Femur (tissue), 1 donor: ENCODE measurements around the gene ESPL1.
"Not testable (repeated sequence)": the region's sequence is repeated elsewhere in the genome, so short reads cannot be mapped to it uniquely, and the experiment has no call there.

Experiments
- DNase-seq: peaks from one replicate; pipeline ENCODE4 v3.0.0-alpha.2; 2017

Gene ESPL1

DNA sequence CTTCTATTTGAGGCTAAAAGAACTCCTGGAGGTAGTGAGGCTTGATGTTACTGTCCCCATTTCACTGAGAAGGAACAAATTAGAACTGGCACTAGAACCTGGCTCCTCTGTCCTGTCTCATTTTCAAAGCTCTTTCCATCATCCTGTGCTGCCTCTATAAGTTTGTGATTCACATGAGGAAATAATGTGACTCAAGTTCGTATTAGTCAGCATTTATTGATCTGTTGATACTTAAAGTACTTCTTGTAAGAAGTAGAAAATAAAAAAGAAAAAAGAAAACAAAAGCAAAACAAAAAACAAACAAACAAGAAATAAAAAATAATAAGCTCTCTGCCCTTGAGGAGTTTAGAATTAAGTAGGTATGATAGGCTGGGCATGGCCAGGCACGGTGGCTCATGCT, 2.3 kb upstream of the ESPL1 start:
- no peak for DNase-seq

DNA sequence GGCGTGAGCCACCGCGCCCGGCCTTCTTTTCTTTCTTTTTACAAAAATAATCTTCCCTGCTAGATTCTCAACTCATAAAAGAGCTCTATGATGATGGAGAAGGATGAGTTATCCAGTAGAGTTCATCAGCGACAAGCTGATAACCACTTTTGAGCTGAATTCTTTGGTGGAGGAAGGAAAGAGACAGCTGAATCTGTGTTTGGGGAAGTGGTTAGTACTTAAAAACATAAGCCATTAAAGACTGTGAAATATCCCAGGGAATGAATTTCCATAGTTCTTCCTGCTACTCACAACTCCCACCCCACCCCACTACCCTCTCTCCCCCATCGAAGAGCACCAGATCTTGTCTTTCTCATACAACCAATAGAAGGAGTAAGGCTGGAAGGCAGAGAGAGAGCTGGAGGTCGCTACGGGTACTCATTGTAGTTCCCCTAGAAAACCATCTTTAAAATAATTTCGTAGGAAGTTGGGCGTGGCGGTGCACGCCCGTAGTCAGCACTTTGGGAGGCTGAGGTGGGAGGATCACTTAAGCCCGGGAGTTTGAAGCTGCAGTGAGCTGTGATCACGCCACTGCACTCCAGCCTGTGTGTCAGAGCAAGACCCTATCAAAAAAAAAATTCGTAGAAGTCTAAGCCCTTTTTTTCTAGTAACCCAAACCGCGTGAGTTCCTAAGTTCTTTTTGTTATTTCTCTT, 647 bp upstream of the ESPL1 start:
- no peak for DNase-seq

DNA sequence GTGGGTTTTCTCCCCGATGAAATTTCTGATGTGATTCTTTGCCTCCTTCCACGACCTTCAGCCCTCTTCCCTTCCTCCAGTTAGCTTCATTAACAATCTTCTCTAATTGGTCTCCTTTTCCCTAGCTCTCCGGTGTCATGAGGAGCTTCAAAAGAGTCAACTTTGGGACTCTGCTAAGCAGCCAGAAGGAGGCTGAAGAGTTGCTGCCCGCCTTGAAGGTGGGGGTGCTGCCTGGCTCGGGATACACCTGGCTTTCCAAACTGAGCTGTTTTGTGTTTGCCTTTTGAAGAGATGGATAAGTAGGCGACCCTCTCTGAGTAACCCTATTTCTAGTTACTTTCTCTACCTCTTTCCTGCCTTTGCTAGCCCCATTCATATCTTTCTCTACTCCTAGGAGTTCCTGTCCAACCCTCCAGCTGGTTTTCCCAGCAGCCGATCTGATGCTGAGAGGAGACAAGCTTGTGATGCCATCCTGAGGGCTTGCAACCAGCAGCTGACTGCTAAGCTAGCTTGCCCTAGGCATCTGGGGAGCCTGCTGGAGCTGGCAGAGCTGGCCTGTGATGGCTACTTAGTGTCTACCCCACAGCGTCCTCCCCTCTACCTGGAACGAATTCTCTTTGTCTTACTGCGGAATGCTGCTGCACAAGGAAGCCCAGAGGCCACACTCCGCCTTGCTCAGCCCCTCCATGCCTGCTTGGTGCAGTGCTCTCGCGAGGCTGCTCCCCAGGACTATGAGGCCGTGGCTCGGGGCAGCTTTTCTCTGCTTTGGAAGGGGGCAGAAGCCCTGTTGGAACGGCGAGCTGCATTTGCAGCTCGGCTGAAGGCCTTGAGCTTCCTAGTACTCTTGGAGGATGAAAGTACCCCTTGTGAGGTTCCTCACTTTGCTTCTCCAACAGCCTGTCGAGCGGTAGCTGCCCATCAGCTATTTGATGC, 797 bp downstream of the ESPL1 start:
- DNase-seq: no peak

DNA sequence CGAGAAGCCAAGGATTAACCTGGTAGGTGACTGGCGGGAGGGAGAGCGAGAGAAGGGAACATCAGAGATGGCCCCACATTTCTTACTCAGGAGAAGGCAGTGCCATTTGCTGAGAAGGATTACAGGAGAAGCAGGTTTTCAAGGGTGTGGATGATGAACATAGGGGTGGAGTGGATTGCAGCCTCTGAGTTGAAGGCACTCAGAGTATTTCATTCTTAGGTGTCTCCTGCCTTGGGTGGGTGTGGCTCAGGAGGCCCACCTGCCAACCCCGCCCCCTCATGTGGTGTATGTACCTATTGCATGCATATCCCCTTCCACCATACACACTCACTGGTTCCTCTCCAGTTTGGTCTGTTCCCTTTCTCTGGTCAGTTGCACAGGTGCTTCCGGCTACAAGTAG, 6.3 kb downstream of the ESPL1 start:
- no peak for DNase-seq

DNA sequence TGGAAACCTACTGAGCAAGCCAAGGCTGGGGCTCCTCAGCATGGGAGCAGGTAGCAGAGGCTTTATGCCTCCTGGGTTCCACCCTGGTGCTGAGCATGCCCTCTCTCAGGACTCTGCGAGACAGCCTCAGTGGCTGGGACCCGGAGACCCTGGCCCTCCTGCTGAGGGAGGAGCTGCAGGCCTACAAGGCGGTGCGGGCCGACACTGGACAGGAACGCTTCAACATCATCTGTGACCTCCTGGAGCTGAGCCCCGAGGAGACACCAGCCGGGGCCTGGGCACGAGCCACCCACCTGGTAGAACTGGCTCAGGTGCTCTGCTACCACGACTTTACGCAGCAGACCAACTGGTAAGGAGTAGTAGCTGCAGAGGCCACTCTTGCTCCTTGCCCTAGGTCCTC, 8.4 kb downstream of the ESPL1 start:
- DNase-seq: no peak

DNA sequence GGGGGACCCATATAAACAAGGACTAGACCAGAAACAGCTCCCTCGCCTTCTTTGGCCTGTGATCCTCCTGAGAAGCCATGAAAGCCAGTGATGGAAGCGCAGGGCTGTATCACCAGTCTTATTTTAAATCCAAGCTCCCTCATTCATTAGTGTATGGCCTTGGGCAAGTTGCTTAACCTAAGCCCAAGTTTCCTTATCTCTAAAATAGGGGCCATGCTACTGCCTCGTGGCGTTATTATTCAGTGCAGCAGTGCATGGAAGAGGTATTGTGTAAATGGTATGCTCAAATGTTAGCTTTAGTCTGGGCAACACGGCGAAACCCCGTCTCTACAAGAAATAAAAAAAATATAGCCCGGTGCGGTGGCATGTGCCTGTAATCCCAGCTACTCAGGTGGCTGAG, 9.9 kb downstream of the ESPL1 start:
- DNase-seq: no peak

DNA sequence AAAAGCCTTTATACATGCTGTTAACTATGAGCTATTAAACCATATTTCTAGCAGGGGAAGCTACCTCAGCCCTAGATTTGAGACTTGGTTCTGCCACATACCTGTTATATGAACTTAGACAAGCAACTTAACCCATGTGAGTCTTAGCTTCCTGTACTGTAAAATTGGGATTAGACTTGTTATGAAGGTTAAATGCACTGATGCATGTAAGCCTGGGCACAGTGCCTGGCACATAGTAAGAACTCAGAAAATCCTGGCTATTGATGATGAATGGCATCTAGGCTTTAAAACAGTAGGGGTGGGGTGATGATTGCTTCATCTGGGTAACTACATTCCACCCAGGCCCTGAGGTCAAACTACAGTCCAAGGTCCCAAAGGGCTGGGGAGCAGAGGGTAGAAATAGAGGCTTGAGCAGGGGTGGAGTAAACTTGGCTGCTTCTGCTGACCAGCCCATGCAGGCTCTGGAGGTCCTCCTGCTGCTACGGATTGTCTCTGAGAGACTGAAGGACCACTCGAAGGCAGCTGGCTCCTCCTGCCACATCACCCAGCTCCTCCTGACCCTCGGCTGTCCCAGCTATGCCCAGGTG, 11.3 kb downstream of the ESPL1 start:
- DNase-seq: no peak

DNA sequence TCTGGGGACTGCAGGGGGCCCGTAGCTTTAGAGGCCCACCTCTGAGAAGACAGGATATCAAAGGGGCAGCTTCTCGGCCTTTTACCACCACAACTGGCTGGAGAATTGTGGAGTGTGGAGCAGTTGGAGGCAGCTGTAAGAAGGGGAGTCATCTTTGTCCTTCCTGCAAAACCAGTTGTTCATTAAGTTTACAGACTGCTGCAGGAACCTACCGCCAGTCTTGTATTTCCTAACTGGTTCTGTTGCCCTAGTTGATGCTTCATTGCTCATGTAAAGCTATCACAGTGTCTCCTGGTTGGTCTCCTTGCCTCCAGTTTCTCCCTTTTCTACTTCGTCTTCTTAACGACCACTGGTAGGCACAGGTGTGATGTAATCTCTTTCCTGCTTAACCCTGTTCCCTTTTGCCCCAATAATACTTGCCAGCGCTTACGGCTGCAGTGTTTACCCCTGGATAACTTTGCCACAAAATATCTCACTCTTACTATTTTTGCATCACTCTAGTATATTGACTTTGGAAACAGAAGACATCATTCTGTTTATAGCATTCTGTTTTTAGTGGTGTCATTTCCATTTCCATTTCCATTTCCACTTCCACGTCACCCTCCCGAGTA, 11.9 kb downstream of the ESPL1 start:
- no peak for DNase-seq

DNA sequence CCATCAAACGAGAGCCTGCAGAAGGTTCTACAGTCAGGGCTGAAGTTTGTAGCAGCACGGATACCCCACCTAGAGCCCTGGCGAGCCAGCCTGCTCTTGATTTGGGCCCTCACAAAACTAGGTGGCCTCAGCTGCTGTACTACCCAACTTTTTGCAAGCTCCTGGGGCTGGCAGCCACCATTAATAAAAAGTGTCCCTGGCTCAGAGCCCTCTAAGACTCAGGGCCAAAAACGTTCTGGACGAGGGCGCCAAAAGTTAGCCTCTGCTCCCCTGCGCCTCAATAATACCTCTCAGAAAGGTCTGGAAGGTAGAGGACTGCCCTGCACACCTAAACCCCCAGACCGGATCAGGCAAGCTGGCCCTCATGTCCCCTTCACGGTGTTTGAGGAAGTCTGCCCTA, 18.3 kb downstream of the ESPL1 start:
- no peak for DNase-seq

DNA sequence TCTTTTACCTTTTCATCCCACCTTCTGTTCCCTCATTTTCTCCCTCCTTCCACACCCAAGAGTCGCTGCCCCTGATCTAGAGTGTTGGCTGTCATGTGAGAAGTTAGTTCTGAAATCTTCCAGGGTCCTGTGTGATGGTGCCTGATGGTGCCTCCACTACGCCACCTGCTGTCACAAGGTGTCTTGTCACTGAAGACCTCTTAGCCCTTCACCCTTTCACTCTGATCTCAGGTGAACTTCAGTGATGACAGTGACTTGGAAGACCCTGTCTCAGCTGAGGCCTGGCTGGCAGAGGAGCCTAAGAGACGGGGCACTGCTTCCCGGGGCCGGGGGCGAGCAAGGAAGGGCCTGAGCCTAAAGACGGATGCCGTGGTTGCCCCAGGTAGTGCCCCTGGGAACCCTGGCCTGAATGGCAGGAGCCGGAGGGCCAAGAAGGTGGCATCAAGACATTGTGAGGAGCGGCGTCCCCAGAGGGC, 19.7 kb downstream of the ESPL1 start:
- DNase-seq: peak; percentile 61

DNA sequence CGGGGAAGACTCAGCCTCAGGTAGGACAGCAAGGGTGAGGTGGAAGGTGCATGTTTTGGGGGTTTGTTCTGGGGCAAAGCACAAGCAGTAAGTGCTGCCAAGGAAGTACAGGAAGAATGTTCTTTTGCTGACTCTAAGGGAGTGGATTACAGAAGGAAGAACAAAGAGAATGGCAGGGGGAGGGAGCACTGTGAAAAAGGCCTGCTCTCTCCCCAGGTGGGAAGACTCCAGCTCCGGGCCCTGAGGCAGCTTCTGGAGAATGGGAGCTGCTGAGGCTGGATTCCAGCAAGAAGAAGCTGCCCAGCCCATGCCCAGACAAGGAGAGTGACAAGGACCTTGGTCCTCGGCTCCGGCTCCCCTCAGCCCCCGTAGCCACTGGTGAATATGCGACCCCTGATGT, 20.2 kb downstream of the ESPL1 start:
- no peak for DNase-seq

DNA sequence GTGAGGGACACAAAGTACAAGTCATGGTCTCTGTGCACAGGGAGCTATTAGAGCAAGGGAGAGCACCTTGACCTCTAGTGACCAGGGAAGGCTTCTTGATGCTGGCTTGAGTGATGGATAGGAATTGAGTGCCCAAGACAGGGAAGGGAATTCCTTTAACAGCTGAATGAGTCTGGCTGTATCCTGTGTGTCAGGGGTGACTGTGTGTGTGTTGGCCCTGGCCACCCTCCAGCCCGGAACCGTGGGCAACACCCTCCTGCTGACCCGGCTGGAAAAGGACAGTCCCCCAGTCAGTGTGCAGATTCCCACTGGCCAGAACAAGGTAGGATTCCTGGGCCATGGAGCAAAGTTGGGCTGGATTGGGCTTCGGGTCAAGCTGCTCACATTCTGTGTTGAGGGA, 21.8 kb downstream of the ESPL1 start:
- no peak for DNase-seq

DNA sequence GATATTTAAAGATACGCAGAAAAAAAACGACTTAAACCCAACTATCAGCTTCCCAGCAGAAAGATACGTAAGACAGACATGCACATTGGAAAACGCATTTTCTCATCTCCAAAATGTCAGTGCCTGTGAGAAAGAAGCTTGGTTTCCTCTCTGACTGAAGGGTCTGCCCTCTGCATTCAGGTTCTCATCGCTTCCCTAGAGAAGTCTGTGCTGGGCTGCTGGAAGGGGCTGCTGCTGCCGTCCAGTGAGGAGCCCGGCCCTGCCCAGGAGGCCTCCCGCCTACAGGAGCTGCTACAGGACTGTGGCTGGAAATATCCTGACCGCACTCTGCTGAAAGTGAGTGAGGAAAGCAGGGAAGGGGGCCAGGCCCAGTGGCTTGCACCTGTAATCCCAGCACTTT, 22.6 kb downstream of the ESPL1 start:
- no peak for DNase-seq

DNA sequence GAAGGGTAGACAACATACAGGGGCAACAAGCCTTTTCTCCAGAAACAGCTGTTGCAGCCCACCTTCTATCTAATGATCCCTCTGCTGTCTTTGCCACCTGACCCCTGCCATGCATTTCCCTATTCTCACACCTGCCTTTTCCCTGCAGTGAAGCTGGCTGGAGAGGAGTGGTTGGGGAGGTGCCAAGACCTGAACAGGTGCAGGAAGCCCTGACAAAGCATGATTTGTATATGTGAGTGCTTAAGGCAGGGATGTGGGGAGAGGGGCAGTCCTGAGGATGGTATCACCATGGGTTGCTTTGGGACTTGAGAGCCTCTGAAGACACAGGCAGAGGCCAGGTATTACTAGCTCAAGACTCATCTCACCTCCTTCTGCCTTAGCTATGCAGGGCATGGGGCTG, 24.3 kb downstream of the ESPL1 start:
- no peak for DNase-seq

DNA sequence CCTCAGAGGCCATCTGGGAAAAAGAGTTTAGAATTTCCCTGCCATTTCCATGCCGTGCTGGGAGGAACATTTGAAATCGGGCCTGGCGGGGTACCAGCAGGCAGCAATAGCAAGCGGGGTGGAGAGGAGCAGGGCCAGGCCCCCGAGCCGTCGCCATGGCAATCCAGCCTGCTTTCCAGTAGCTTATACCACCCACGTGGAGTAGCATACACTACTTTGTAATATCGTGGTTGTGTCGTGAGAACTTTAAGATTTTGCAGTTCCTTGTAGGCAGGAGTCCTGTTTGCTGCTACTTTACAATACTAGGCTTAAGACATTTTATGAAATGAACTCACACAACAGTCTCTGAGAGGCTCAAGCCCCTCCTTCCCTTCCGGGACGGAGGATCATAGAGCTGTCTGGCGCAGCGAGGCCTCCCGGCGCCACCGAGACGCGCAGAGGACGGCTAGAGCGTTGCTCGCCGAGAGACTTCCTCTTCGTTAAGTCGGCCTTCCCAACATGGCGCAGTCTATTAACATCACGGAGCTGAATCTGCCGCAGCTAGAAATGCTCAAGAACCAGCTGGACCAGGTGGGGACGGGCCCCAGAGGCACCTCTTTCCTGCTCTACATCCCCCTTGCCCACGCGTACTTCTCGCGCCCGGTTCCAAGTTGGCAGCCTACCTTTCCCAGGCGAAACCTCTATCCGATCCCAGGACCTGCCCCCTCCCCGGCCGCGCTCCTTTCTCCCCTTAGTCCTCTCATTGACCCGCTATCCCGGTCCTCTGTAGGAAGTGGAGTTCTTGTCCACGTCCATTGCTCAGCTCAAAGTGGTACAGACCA, 27.2 kb downstream of the ESPL1 start, which contains the start of gene PFDN5:
PFDN5 (plus strand) TSS at position 473 of the 821 bp plus-strand sequence; CDS start at position 499, 26 bp downstream.
- peak; percentile 96 for DNase-seq

DNA sequence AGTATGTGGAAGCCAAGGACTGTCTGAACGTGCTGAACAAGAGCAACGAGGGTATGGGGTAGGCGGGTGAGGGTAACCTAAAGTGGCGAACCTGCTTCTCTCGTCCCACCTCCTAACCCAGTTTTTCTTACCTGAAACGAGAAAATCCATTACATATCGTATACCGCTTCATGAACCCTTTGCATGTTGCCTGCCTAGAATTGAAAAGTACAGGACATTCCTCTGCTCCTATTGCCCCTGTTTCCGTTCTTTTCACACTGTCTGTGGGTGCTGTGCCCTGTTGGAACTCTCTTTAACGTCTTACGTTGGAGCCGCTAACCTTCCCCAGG, 27.8 kb downstream of the ESPL1 start:
- no peak for DNase-seq

DNA sequence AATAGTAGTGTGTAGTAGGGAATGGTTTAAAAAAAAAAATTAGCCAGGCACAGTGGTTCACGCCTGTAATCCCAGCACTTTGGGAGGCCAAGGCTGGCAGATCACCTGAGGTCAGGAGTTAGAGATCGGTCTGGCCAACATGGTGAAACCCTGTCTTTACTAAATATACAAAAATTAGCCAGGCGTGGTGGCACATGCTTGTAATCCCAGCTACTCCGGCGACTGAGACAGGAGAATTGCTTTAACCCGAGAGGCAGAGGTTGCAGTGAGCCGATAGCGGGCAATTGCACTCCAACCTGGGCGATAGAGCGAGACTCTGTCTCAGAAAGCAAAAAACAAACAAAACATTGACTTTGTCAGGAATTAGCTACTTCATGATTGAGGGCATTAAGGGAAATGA, 29.0 kb downstream of the ESPL1 start:
- not testable (repeated sequence) for DNase-seq

DNA sequence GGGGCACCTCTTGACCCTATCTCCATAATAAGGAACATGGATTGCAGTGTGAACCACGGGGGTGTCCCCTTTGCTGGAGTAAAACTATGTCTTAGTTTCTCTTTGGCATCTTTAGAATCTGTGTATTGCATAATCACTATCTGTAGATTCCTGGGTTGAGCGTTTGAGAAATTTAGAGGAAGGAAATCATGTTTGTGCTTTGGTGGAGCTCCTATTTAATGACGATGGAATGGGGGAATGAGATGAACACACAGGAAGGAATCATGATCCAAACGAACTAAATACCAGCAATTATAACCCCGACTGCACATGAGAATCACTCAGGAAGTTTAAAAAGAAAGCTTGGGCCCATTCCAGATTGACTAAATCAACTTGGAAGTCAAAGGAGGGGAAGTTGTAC, 30.1 kb downstream of the ESPL1 start:
- no peak for DNase-seq

DNA sequence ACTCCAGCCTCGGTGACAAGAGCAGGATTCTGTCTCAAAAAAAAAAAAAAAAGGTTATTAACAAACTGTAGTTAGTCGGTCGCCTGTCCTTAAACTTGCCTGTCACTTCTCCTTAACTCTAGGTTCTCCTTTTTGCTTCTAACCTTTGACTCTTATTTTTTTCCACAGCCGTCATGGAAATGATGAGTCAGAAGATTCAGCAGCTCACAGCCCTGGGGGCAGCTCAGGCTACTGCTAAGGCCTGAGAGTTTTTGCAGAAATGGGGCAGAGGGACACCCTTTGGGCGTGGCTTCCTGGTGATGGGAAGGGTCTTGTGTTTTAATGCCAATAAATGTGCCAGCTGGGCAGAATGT, 31.0 kb downstream of the ESPL1 start:
- DNase-seq: peak; percentile 46

DNA sequence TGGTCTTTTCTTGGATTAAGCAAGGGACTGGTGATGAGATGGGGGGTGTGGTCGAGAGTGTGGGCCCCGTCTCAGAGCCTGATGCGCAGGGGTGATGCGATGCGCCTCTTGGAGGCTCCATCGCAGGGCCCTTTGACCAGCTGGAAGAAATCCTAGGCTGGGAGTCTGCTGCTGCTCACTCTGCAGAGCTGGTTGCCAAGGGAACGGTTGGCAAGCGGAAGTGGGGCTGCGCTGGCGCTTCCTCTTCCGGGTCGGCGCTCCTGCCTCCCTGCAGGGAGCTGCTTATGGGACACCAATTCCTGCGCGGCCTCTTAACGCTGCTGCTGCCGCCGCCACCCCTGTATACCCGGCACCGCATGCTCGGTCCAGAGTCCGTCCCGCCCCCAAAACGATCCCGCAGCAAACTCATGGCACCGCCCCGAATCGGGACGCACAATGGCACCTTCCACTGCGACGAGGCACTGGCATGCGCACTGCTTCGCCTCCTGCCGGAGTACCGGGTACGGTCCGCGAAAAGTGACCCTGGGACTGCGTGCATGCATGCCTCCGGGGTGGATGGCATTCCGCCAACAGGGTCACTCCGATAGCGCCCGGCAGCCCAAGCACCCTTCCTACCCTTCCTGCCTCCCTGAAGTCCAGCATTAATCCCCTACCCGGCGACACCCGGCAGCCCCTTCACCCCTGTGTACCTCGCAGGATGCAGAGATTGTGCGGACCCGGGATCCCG, 31.5 kb downstream of the ESPL1 start, which contains the start of gene MYG1:
MYG1 (plus strand) TSS at position 242 of the 727 bp plus-strand sequence; CDS start at position 285, 43 bp downstream.
- peak; percentile 94 for DNase-seq

DNA sequence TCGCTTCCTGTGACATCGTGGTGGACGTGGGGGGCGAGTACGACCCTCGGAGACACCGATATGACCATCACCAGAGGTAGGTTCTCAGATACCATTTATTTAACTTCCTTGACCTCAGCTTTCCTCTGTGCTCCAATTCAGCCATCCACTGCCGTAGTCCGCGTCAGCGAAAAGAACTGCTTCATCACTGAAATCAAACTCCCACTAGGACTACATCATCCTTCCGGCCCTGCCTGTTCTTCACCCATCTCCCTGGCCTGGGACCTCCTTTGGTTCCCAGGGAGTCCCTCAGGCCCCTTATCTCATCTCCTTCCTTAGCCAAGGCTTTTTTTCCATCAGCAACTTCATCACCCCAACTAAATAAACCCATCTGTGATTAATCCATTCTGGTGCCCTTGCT, 32.1 kb downstream of the ESPL1 start:
- no peak for DNase-seq

DNA sequence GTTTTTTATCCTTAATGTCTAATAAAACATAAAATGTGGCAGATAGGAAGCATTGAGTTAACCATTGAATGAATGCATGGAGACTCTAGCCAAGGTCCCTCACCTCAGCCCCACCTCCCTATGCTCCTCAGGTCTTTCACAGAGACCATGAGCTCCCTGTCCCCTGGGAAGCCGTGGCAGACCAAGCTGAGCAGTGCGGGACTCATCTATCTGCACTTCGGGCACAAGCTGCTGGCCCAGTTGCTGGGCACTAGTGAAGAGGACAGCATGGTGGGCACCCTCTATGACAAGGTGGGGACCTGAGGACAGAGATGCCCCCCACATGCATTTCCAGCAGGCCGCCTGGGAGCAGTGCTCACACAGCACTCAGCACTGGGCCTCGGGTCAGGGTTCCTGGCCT, 34.8 kb downstream of the ESPL1 start:
- DNase-seq: no peak
